Right lobe of liver (tissue), 4 donors: ENCODE data around the gene ACOX3.

Experiments used
- CTCF ChIP-seq, 4 donors: fragments of 200-600 bp in 3 of 4; fragments of 450-650 bp in 1 of 4; IDR thresholded peaks; one replicate each; pipeline versions ENCODE4 v1.5.1 to v1.8.0; 2016 to 2022; ENCODE audit warnings: antibody characterized with exemption in 4 of 4, mild to moderate bottlenecking in 2 of 4
- POLR2A ChIP-seq: fragments of 450-650 bp; IDR thresholded peaks from one replicate; pipeline ENCODE4 v1.6.1; 2017; ENCODE audit warnings: antibody characterized with exemption, mild to moderate bottlenecking
- donor health status: DM: no; HTN: no; CAD: no.
- donor health status: DM: no; HTN: no; CAD: no.
- donor health status: DM: no; HTN: yes; CAD: no.

DNA sequence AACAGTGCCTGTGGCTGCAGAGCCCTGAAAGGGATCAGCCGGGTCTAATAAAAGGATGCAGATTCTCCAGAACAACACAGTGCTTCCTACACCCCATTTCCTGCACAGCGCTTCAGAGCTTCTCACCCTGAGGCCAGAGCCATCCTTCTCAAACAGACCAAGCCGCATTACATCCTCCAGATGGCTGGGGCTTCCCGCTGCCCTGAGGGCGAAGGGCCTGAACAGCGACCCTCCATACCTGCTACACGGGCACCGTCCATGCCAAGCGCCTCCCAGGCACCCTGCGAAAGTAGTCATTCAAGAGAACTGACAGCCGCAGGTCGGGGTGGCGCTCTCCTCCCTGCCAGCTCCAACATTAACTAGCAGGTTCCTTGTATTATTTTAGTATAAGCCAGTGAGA, 36.5 kb downstream of the ACOX3 start:
- TF ChIP-seq CTCF (IDR thresholded peaks at IDR 0.05) (no peak), POLR2A (no peak)
